Esophagus muscularis mucosa (tissue), 4 donors: ENCODE data around the gene NPEPPS.

Experiments
- CTCF ChIP-seq, 3 experiments: fragments of 200-600 bp in 2 of 3; fragments of 450-650 bp in 1 of 3; sonication (generic) in 2 of 3; IDR thresholded peaks; one replicate each; pipeline ENCODE4 v1.5.1; 2017 to 2019; ENCODE audit warnings: antibody characterized with exemption in 3 of 3, mild to moderate bottlenecking in 2 of 3, moderate library complexity in 1 of 3
- EP300 ChIP-seq: sonication (generic); formaldehyde crosslinking; IDR thresholded peaks from one replicate; pipeline ENCODE4 v1.6.1; 2017; ENCODE audit warnings: antibody characterized with exemption
- POLR2A ChIP-seq: fragments of 450-650 bp; IDR thresholded peaks from one replicate; pipeline ENCODE4 v1.6.1; 2017; ENCODE audit warnings: antibody characterized with exemption, moderate library complexity, mild to moderate bottlenecking, low read depth
- POLR2AphosphoS5 ChIP-seq, 2 donors: sonication (generic); formaldehyde crosslinking; IDR thresholded peaks; one replicate each; pipeline ENCODE4 v1.6.1; 2017; ENCODE audit warnings: antibody characterized with exemption in 2 of 2

- TF ChIP-seq CTCF (IDR thresholded peaks at IDR 0.05), result no peak
- TF ChIP-seq EP300, result no peak
- no peak for TF ChIP-seq POLR2AphosphoS5 (IDR thresholded peaks at IDR 0.05)
- TF ChIP-seq POLR2A, result no peak
Observed at GRCh38 chr17:47669081-47669480, 138.2 kb downstream of the NPEPPS start.
